ENCODE data around the gene TEX2.

Gene TEX2

DNA sequence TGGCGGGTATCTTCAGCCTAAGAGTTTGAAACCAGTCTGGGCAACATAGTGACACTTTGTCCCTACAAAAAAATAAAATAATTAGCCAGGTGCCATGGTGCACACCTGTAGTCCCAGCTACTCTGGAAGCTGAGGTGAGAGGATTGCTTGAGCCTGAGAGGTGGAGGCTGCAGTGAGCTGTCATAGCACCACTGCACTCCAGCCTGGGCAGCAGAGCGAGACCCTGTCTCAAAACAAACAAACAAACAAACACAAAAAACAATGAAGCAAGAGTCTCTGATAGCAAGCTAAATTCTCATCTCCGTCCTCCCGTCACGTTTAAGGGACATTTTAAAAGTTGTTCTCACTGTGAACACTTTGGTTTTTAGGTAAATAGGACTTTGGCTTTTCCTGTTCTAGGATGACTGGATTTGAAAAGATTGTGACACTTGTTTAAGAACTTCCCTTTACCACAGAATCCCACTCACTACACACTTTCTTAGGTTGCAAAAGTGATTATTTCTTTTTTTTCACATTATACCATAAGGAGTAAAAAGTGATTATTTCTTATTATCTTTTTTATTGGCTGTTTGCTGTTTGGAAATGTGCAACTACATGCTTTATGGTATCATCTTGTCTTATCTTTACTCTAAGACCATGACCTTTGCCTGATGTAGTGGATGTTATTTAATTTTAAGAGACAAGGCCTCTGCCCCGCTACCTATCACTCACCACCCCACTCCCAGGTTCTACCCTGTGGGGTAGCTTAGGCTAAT is 128.7 kb downstream of the TEX2 start:
- DNase-seq = no peak

- peak; percentile 92 for DNase-seq
Measured at GRCh38 chr17:64133546-64134215, 129.4 kb downstream of the TEX2 start.

GRCh38 chr17:64131606-64132270 is 131.3 kb downstream of the TEX2 start:
- no peak for DNase-seq

GRCh38 chr17:64130559-64131001 is 132.5 kb downstream of the TEX2 start:
- DNase-seq = no peak

DNA sequence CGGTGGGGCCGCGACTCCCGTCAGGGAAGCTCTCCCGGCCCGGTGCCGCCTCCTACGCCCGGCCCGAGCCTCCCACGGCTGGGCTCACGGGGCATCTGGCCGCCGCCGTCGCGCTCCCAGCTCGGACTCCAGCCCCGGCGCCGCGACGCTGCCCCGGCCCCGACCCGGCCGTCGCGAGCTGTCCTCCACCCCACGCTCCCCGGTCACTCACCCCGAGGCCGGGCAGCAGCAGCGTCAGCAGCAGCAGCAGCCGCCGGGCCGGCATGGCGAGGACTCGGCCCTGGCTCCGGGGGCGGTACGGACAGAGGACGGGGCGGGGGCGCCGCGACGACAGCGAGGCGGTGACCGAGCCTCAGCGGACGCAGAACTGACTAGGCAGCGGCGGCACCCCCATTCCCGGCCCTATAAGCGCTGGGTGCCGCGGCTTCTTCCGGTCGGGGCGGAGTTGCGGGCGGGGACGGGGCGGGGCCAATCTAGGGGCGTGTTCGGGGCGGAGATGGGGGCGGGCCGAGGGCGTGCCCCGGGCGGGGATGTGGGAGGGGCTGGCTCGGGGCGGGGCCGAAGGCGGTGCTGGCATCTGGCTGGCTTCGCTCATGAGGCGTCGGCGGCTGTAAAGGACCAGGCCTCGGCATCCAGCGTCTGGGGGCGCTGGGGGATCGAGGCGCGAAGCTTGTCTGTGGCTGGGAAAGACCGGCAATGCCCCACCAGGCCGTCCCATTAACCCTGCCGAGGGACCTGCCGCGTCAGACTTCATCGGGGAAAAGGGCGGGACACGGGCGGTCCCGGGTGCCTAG is 133.1 kb downstream of the TEX2 start, which contains the start of gene ERN1:
Gene ERN1, minus strand, starts transcription at position 380 of the 794 bp plus-strand sequence. Its CDS starts 115 bp downstream, at position 265.
- DNase-seq = peak; percentile 97

DNA sequence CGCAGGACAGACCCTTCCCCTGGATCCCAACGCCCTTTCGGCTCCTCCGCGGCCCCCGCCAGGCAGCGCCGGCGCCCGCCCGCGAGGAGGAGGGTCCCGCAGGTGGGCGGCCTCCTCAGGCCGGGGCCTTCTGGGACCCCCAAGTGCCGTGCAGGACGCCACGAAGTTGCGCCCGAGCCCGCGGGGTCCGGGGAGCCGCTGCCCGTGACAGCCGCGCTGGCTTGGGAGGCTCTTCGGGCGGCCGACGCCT is 133.6 kb downstream of the TEX2 start:
- no peak for DNase-seq

GRCh38 chr17:64128787-64129514 is 134.1 kb downstream of the TEX2 start:
- peak; percentile 50 for DNase-seq

- no peak for DNase-seq
Measured at GRCh38 chr17:64126918-64127317, 136.1 kb downstream of the TEX2 start.

- DNase-seq = no peak
Measured at GRCh38 chr17:64125937-64126336, 137.1 kb downstream of the TEX2 start.

GRCh38 chr17:64124609-64125008 is 138.5 kb downstream of the TEX2 start:
- DNase-seq = no peak

DNA sequence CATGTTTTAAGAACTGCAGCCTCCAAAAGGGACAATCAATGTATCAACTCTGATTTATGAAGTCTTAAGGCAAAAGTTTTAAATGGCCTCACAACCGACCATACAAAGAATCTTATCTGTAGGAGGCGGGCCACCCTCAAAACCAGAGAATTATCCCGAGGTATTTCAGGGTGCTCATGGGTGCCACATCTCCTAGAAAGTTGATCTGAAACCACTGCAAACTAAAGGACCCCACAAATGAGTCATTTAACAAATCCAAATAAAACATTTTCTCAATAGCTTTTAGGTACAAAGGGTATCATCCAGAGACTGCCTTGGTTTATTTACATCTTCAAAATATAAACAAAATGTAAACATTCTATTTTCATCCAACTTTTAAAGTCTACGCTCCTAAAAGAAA is 139.9 kb downstream of the TEX2 start:
- DNase-seq = no peak

- DNase-seq = peak; percentile 40
Measured at GRCh38 chr17:64120972-64121786, 141.9 kb downstream of the TEX2 start.

- DNase-seq = no peak
Measured at GRCh38 chr17:64120159-64120810, 142.8 kb downstream of the TEX2 start.

- peak; percentile 89 for DNase-seq
Measured at GRCh38 chr17:64117981-64118979, 144.8 kb downstream of the TEX2 start.

DNA sequence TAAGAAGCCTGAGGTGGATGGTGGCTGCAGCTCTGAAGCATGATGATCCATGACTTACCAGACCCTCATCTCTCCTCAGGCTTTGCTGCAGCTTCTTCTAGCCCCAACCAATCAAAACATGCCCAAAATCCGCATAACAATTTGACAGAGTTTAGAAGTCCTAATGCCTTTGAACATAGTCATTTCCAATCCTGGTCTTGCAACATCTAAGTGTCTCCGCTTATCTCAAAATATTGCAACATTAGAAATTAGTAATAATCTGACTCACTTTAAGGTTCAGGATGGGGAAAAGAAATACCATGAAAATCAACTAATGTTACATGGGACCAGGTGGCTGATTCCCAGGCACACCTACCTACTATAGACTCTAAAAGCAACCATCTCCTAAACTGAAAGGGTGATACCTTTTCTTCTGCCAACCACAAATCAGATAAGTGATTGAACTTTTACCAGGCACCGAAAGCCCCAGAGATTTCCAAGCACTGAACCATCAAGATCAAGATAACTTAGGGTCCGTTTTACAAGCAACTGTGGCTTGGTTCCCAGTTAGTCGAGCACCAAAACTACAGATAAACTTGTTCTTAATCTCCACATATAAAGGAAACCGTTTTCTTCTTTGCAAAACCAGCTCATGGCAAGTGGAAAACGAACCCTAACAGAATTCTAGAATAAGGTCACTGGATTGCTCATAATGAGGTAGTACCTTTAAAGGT is 147.1 kb downstream of the TEX2 start:
- DNase-seq = peak; percentile 70

- no peak for DNase-seq
Measured at GRCh38 chr17:64115043-64115698, 147.9 kb downstream of the TEX2 start.

- DNase-seq = no peak
Measured at GRCh38 chr17:64113006-64113405, 150.1 kb downstream of the TEX2 start.

GRCh38 chr17:64111831-64112230 is 151.2 kb downstream of the TEX2 start:
- DNase-seq = no peak

Measured in hematopoietic multipotent progenitor cell treated with erythropoietin and hydrocortisone succinate and interleukin-3 and kit ligand, for 4 days (in vitro differentiated cells).